CD4-positive, alpha-beta T cell (primary cell): ENCODE results near the gene SPATA16. TPM values are rescaled to one million over a fixed set of nuclear protein-coding genes. Genes with fewer than 3 reads are reported as not detected.

Experiments
- ATAC-seq: fragments of 200-7000 bp; cut with Tn5 transposase; one replicate; pipeline ENCODE4 v1.10.0; 2022; ENCODE audit warnings: mild to moderate bottlenecking; ENCODE audit not compliant: poor library complexity
- CTCF ChIA-PET: fragments of 350-600 bp; sonication (Branson Sonifier 250); formaldehyde crosslinking; loops from one replicate; lab custom pipeline; 2021; ENCODE audit warnings: antibody characterized with exemption, inconsistent platforms; lab: Charles Lee
- POLR2A ChIA-PET: fragments of 350-600 bp; sonication (Branson Sonifier 250); formaldehyde crosslinking; loops from one replicate; lab custom pipeline; 2021; ENCODE audit warnings: antibody characterized with exemption, inconsistent platforms; lab: Charles Lee
- DNase-seq, 14 experiments: peaks; one replicate each; pipeline ENCODE4 v3.0.0-alpha.2; 2013 to 2020; ENCODE audit warnings: mixed read lengths in 2 of 14
- H3K27ac ChIP-seq, 2 donors: one replicate each; pipeline versions ENCODE4 v1.5.1 to v1.7.0; 2013; ENCODE audit warnings: low read length in 2 of 2, low read depth in 1 of 2, mild to moderate bottlenecking in 1 of 2
- H3K27me3 ChIP-seq, 2 experiments: 1 replicate in 1 of 2; 2 replicates in 1 of 2; pipeline versions ENCODE4 v1.6.1 to v1.7.0; 2013; ENCODE audit warnings: low read length in 2 of 2, control low read depth in 1 of 2, mild to moderate bottlenecking in 1 of 2, moderate library complexity in 1 of 2; ENCODE audit not compliant: insufficient read depth in 2 of 2, control insufficient read depth in 1 of 2
- H3K36me3 ChIP-seq: one replicate; pipeline ENCODE4 v1.6.1; 2013; ENCODE audit warnings: low read length, control low read depth; ENCODE audit not compliant: insufficient read depth
- H3K4me1 ChIP-seq: one replicate; pipeline ENCODE4 v1.6.1; 2013; ENCODE audit warnings: low read length, control low read depth; ENCODE audit not compliant: insufficient read depth
- H3K4me3 ChIP-seq: one replicate; pipeline ENCODE4 v1.5.1; 2013; ENCODE audit warnings: mild to moderate bottlenecking, low read length, moderate library complexity
- H3K9me3 ChIP-seq, 2 experiments: 1 replicate in 1 of 2; 2 replicates in 1 of 2; pipeline versions ENCODE4 v1.6.1 to v1.7.0; 2013; ENCODE audit warnings: low read length in 2 of 2, mild to moderate bottlenecking in 2 of 2, control low read depth in 1 of 2, moderate library complexity in 1 of 2; ENCODE audit not compliant: control insufficient read depth in 1 of 2, insufficient read depth in 1 of 2
- H3K27ac Mint-ChIP-seq: one replicate; pipeline ENCODE4 v1.8.0; 2020; ENCODE audit warnings: mixed read lengths
- H3K27me3 Mint-ChIP-seq: one replicate; pipeline ENCODE4 v1.8.0; 2021; ENCODE audit warnings: mixed read lengths
- H3K36me3 Mint-ChIP-seq: one replicate; pipeline ENCODE4 v1.8.0; 2021; ENCODE audit warnings: low read depth, mixed read lengths
- H3K4me1 Mint-ChIP-seq: one replicate; pipeline ENCODE4 v1.8.0; 2021; ENCODE audit warnings: low read depth, mixed read lengths
- H3K4me3 Mint-ChIP-seq: one replicate; pipeline ENCODE4 v1.8.0; 2020; ENCODE audit warnings: mild to moderate bottlenecking, mixed read lengths
- H3K9me3 Mint-ChIP-seq: one replicate; pipeline ENCODE4 v1.8.0; 2020; ENCODE audit warnings: mixed read lengths
- intact Hi-C, 2 experiments: fragments of 100-400 bp; cut with DNase I in 1 of 2; cut with micrococcal nuclease in 1 of 2; formaldehyde crosslinking; loops; one replicate each; pipeline versions ENCODE4 v1.15.1 to v1.9.0; 2023 to 2025; cut with DNase I, micrococcal nuclease
- total RNA-seq, 174 experiments: library from RNA in 2 of 174; stranded (reverse) in 2 of 174; gene quantifications; one replicate each; pipeline ENCODE4 v1.2.3 and lab custom pipeline; 2021 to 2026
- TF ChIP-seq, protein P1 (sequence below): fragments of 200-600 bp; IDR thresholded peaks from one replicate; pipeline ENCODE4 v1.8.0; 2022; ENCODE audit warnings: antibody characterized with exemption, mild to moderate bottlenecking

The SPATA16 gene
- total RNA-seq, 2 experiments from 2014 or later, result not detected

DNA sequence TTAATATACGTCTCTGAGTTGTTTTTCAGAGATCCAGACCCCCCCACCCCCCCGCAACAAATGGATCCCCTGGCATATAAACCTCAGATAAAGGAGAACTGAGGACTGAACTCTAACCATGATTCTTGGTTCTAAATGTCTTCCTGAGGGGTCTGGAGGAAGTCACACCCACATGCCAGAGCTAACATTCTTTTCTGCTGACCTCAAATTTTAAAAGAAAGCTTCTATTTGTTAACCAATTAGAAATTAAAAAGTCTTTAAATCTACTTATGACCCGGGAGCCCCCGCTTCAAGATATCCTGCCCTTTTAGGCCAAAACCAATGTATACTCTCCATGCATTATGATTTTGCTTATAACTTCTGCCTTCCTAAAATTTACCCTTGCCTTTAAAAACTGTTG, 202.2 kb downstream of the SPATA16 start:
- ATAC-seq, result no peak
- Mint-ChIP-seq H3K36me3 (no peaks in the 10 kb centered on the region), H3K27ac (no peak overlapping the region), H3K4me3 (no peak overlapping the region), H3K27me3 (peaks cover 7% of the 10 kb centered on the region), H3K9me3 (peaks cover 2% of the 10 kb centered on the region), H3K4me1 (no peaks in the 10 kb centered on the region)
- Histone ChIP-seq H3K27me3 (no peaks in the 10 kb centered on the region), H3K27ac (no peak overlapping the region), H3K4me3 (no peak overlapping the region), H3K4me1 (no peaks in the 10 kb centered on the region), H3K9me3 (no peaks in the 10 kb centered on the region), H3K36me3 (no peaks in the 10 kb centered on the region)
- ChIA-PET POLR2A (no interaction called here), CTCF (interaction anchor here (0.8 kb wide), 1 partner anchor 14 kb away, joined by 5 read pairs; no protein-coding TSS in a partner anchor)
- DNase-seq, result no peak
- TF ChIP-seq, protein P1, sequence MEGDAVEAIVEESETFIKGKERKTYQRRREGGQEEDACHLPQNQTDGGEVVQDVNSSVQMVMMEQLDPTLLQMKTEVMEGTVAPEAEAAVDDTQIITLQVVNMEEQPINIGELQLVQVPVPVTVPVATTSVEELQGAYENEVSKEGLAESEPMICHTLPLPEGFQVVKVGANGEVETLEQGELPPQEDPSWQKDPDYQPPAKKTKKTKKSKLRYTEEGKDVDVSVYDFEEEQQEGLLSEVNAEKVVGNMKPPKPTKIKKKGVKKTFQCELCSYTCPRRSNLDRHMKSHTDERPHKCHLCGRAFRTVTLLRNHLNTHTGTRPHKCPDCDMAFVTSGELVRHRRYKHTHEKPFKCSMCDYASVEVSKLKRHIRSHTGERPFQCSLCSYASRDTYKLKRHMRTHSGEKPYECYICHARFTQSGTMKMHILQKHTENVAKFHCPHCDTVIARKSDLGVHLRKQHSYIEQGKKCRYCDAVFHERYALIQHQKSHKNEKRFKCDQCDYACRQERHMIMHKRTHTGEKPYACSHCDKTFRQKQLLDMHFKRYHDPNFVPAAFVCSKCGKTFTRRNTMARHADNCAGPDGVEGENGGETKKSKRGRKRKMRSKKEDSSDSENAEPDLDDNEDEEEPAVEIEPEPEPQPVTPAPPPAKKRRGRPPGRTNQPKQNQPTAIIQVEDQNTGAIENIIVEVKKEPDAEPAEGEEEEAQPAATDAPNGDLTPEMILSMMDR, result no peak
- intact Hi-C loops, result no loop called here

DNA sequence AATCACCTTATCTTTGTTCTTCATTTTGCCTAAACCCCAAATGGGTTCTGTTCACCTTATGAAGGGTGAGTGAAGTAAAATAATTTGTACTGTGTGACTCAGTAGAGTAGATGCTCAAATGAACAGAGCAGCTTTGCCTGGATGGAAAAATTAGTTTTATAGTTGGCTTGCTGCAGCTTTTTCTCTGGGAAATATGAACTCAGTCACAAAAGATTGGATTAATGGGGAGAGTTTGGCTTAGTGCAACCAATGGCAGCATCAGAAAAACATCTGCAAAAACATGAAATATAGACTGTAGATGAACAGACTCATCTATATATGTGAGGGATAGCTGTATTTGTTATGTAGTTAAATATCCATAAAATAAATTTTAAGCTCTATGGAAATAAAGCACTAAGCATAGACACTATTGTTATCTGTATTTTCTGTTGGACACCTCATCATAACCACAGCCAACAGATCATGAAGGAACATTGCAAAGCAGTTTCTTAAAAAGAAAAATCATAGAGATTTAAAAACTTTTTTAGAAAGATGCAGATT, 209.2 kb downstream of the SPATA16 start:
- no peak overlapping the region for H3K4me3 Mint-ChIP-seq
- ChIA-PET POLR2A (interaction anchor here (0.9 kb wide), 1 partner anchor 37 kb away, joined by 3 read pairs; no protein-coding TSS in a partner anchor), CTCF (no interaction called here)
- no peak overlapping the region for H3K4me3 ChIP-seq
- no peak overlapping the region for H3K27ac ChIP-seq
- ATAC-seq, result no peak
- H3K27ac Mint-ChIP-seq, result no peak overlapping the region
- no peaks in the 10 kb centered on the region for H3K4me1 ChIP-seq
- H3K27me3 Mint-ChIP-seq, result no peaks in the 10 kb centered on the region
- H3K36me3 Mint-ChIP-seq, result no peaks in the 10 kb centered on the region
- TF ChIP-seq, protein P1, result no peak
- no peaks in the 10 kb centered on the region for H3K4me1 Mint-ChIP-seq
- no peaks in the 10 kb centered on the region for H3K9me3 Mint-ChIP-seq
- intact Hi-C loops, result no loop called here
- no peaks in the 10 kb centered on the region for H3K9me3 ChIP-seq
- no peak for DNase-seq
- no peaks in the 10 kb centered on the region for H3K36me3 ChIP-seq
- H3K27me3 ChIP-seq, result no peaks in the 10 kb centered on the region

DNA sequence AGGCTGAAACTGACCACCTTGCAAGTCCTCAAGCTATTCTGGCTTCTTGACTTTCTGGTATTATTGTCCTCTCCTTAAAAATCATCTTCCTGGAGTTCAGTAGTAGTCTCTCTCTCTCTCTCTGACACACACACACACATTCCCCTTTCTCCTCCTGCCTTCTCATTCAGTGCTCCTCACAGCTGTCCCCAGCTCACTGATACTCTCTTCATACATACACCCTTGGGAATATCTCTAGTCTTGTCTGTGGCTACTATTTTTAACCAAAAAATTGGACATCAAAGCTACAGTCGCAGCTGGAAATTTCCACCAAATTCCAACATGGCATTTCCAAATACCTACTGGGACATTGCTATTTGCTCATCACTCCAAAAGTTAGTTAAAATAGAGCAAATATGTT, 211.6 kb downstream of the SPATA16 start:
- no peak overlapping the region for H3K4me3 Mint-ChIP-seq
- CTCF ChIA-PET, result no interaction called here
- no peaks in the 10 kb centered on the region for H3K36me3 Mint-ChIP-seq
- POLR2A ChIA-PET, result no interaction called here
- H3K4me3 ChIP-seq, result no peak overlapping the region
- DNase-seq (no peak), ATAC-seq (no peak)
- no peaks in the 10 kb centered on the region for H3K27me3 Mint-ChIP-seq
- H3K27ac ChIP-seq, result no peak overlapping the region
- TF ChIP-seq, protein P1, result no peak
- H3K27ac Mint-ChIP-seq, result no peak overlapping the region
- H3K9me3 Mint-ChIP-seq, result no peaks in the 10 kb centered on the region
- H3K36me3 ChIP-seq, result no peaks in the 10 kb centered on the region
- no peaks in the 10 kb centered on the region for H3K9me3 ChIP-seq
- intact Hi-C loops, result no loop called here
- no peaks in the 10 kb centered on the region for H3K27me3 ChIP-seq
- no peaks in the 10 kb centered on the region for H3K4me1 ChIP-seq
- no peaks in the 10 kb centered on the region for H3K4me1 Mint-ChIP-seq
